Measurements from ENCODE around the gene LHFPL6.

- TF ChIP-seq CTCF (IDR thresholded peaks at IDR 0.05) (no peak), POLR2AphosphoS5 (IDR thresholded peaks at IDR 0.05) (no peak)
Observed at GRCh38 chr13:39605677-39606320, 2.8 kb upstream of the LHFPL6 start.

All from prostate gland (tissue), 2 donors.